Adrenal gland (tissue), 12 donors: ENCODE measurements around the gene GJB2. TPM values are rescaled to one million over a fixed set of nuclear protein-coding genes. Genes with fewer than 3 reads are reported as not detected.
A peak's percentile ranks its signal among the peaks of the same experiment; 100 is the strongest.

Experiments used
- DNase-seq, 7 donors: peaks; one replicate each; pipeline ENCODE4 v3.0.0-alpha.2; 2019 to 2020
- H3K27ac ChIP-seq, 5 donors: fragments of 200-600 bp; sonication (generic) in 4 of 5; 1 replicate in 3 of 5; 2 replicates in 2 of 5; pipeline versions ENCODE4 v1.5.1 to v1.8.0; 2016 to 2020; ENCODE audit warnings: mild to moderate bottlenecking in 1 of 5
- H3K27me3 ChIP-seq: fragments of 200-600 bp; 2 replicates; pipeline ENCODE4 v1.8.0; 2021
- H3K36me3 ChIP-seq, 2 donors: fragments of 200-600 bp; replicated peaks in 1 of 2; 1 replicate in 1 of 2; 2 replicates in 1 of 2; pipeline versions ENCODE4 v1.5.1 to v1.8.0; 2018 to 2022
- H3K4me1 ChIP-seq, 2 donors: fragments of 200-600 bp; replicated peaks in 1 of 2; 1 replicate in 1 of 2; 2 replicates in 1 of 2; pipeline versions ENCODE4 v1.5.1 to v1.8.0; 2018 to 2021
- H3K4me3 ChIP-seq, 4 donors: fragments of 200-600 bp; sonication (generic) in 3 of 4; one replicate each; pipeline ENCODE4 v1.5.1; 2016 to 2018
- H3K9me3 ChIP-seq, 3 donors: fragments of 200-600 bp; sonication (generic) in 1 of 3; replicated peaks in 1 of 3; 1 replicate in 2 of 3; 2 replicates in 1 of 3; pipeline versions ENCODE4 v1.5.1 to v1.8.0; 2016 to 2021
- CTCF ChIP-seq, 6 experiments: fragments of 450-650 bp in 4 of 6; fragments of 200-600 bp in 2 of 6; sonication (generic) in 1 of 6; IDR thresholded peaks; 1 replicate in 5 of 6; 2 replicates in 1 of 6; pipeline versions ENCODE4 v1.5.1 to v1.8.0; 2016 to 2021; ENCODE audit warnings: antibody characterized with exemption in 6 of 6, mild to moderate bottlenecking in 2 of 6, moderate library complexity in 1 of 6
- POLR2A ChIP-seq, 2 donors: fragments of 450-650 bp; IDR thresholded peaks; one replicate each; pipeline ENCODE4 v1.6.1; 2017; ENCODE audit warnings: antibody characterized with exemption in 2 of 2, mild to moderate bottlenecking in 2 of 2, moderate library complexity in 1 of 2
- WGBS, 4 donors: extraction: QIAGEN DNeasy Blood & Tissue Kit in 2 of 4; methylation state at CpG; one replicate each; pipeline versions ENCODE4 v1.1.5 to v1.1.7; 2013 to 2017; 5-methylcytosine and 5-hydroxymethylcytosine counted together
- intact Hi-C, 2 donors: fragments of 100-400 bp; cut with DNase I; formaldehyde crosslinking; loops; one replicate each; pipeline versions ENCODE4 v1.14.1 to v1.15.0; 2022 to 2023
- polyA plus RNA-seq, 3 donors: library from polyadenylated mRNA; stranded (reverse); fragments of 200-250 nt in 2 of 3; fragments of 350-450 nt in 1 of 3; fragmentation: Illumina TruSeq in 1 of 3; extraction: RNeasy Lipid Tissue Mini Kit (QIAGEN cat#74804) in 1 of 3; gene quantifications; one replicate each; pipeline ENCODE4 v1.2.3, GENCODE V29; 2013 to 2014
- total RNA-seq, 9 donors: library from RNA; depleted of rRNA in 4 of 9; stranded (reverse); fragments of >200 nt in 4 of 9; fragments of 120-200 nt in 1 of 9; fragmentation: NEBNext Ultra II Directional in 1 of 9; extraction: Animal tissue kit (Norgen Biotek cat#: 25700) in 1 of 9; gene quantifications; one replicate each; pipeline versions ENCODE4 v1.1.0 to v1.2.4, GENCODE V29; 2013 to 2023
- donor health status: healthy with polysubstance abuse.
- donor health status: Bipolar disorder and iron deficiency.
- donor health status: DM: yes; HTN: yes; CAD: no.
- donor health status: DM: no; HTN: no; CAD: no.
- donor health status: DM: no; HTN: no; CAD: no.
- donor health status: DM: yes; HTN: yes; CAD: no.

The GJB2 gene
- total and polyA plus RNA-seq, 12 donors: 0.24 to 0.88 (median 0.28) TPM; not detected in 2

GRCh38 chr13:20191311-20192157, 1.2 kb downstream of the GJB2 start:
- intact Hi-C loops: loop anchor here in 1 of 2 donors (10.0 kb wide), 1 partner anchor 723 kb away; no protein-coding TSS in a partner anchor

DNA sequence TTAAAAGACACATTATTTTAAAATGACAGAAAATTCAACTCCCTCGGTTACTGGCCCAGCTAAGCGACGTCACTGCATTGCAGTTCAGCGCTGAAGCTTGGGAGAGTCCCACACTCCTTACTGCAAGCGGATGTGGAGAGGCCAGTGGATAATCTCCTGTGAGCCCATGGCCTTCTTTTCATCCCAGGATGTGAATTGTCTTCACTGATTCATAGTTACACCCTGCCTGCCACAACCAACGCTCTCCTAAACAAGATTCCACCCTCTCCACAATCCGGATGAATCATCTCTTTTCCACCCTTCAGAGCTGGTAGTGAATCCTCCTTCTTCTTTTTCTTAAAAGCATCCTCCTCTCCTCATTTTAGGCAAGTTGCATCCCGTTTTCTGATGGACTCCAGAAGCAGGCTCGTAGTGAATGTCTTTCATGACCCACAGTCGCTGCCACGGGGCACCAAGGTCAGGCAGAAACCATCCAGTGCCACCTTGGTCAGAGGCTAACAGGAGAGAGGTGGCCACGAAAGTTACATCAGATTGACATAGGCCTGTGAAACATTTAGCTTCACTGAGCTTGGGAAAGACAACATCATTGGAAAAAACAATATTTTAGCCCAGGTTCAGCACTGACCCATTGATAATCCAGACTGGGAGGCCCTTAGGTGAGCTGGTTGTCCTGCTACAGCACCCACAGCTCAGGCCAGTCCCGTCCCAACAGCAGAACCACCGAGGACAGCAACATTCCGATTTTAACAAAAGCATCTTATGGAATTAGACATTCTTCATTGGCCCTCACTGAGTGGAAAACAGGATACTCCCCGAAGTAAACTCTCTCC, 2.0 kb downstream of the GJB2 start:
- intact Hi-C loops: loop anchor here in 1 of 2 donors (10.0 kb wide), 1 partner anchor 724 kb away; no protein-coding TSS in a partner anchor
- Histone ChIP-seq H3K36me3 (no peaks in the 10 kb centered on the region), H3K9me3 (no peaks in the 10 kb centered on the region), H3K27me3 (peaks cover 36% of the 10 kb centered on the region), H3K27ac (no peak overlapping the region), H3K4me3 (no peak overlapping the region), H3K4me1 (peaks cover 15 to 27% of the 10 kb centered on the region in 2 donors)
- TF ChIP-seq CTCF (IDR thresholded peaks at IDR 0.05) (no peak), POLR2A (IDR thresholded peaks at IDR 0.05) (no peak)
- WGBS, 4 donors: 92 to 96% (median 94%) methylated on average over 15 to 16 of the region's 16 CpGs
- no peak for DNase-seq

More at GRCh38 chr13:20191311-20192157, 1.2 kb downstream of the GJB2 start:
- TF ChIP-seq POLR2A (IDR thresholded peaks at IDR 0.05): no peak
- TF ChIP-seq CTCF (IDR thresholded peaks at IDR 0.05): no peak
- DNase-seq: no peak
- Histone ChIP-seq H3K4me3 (peak overlapping the region in 1 of 4 donors; percentile 51), H3K4me1 (peaks cover 15 to 27% of the 10 kb centered on the region in 2 donors), H3K9me3 (no peaks in the 10 kb centered on the region), H3K27ac (no peak overlapping the region), H3K36me3 (no peaks in the 10 kb centered on the region), H3K27me3 (peaks cover 41% of the 10 kb centered on the region)
- 32 to 45% (median 40%) methylated on average over 10 to 24 of the region's 24 CpGs for WGBS, 4 donors

DNA sequence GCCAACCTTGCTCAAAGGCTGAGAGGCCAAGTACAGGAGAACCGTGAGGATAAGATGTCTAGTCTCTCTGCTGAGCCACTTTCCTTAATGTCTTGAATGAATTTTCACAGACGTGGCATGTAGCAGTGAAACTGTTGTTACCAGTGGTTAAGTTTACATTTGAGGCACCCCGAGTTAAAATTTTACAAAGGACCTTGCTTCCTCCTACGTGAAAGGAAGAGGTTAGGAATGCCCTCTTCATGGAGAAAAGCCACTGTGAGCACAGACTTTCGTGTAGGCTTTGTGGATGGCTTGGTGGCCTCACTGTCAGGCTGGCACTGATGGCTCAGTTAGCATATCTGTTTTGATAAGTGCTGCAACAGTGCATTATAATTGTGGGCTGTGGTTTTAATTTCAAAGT, 2.7 kb downstream of the GJB2 start:
- WGBS, 4 donors: 84 to 90% (median 87%) methylated on average over 5 of the region's 5 CpGs
- Histone ChIP-seq H3K27me3 (peaks cover 32% of the 10 kb centered on the region), H3K27ac (no peak overlapping the region), H3K4me3 (no peak overlapping the region), H3K9me3 (no peaks in the 10 kb centered on the region), H3K36me3 (no peaks in the 10 kb centered on the region), H3K4me1 (peaks cover 15 to 27% of the 10 kb centered on the region in 2 donors)
- no peak for TF ChIP-seq POLR2A (IDR thresholded peaks at IDR 0.05)
- TF ChIP-seq CTCF (IDR thresholded peaks at IDR 0.05): no peak
- intact Hi-C loops: loop anchor here in 1 of 2 donors (10.0 kb wide), 1 partner anchor 725 kb away; no protein-coding TSS in a partner anchor
- DNase-seq: no peak
